ENCODE data around the gene PNKP.

DNA sequence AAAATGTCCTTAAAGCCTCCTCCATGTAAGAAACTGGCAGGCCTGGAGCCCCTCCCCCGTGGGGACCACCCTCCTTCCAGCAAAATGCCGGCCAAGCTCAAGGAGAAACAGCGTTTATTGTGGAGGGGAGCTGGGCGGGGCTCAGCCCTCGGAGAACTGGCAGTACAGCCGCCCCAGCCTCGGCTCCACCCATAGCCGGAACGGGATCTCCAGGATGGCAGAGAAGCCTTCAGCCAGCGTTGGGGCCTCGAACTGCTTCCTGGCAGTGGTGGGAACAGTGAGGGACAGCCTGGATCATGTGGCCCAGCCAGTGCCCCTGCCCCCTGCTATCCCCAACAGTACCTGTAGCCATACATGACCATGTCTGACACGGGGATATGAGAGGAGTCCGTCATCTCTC, 6.3 kb downstream of the PNKP start:
- TF ChIP-seq CTCF (conservative IDR thresholded peaks at IDR 0.05) (no peak), ZFX (IDR thresholded peaks at IDR 0.05) (no peak)

Measured in C4-2B (cell line).